SK-N-SH treated with all-trans-retinoic acid at 6 μM for 48 hours (cell line): ENCODE measurements around the gene CAPN12.

ENCODE experiments used
- ATAC-seq: fragments of 200-7000 bp; cut with Tn5 transposase; 3 replicates; pipeline ENCODE4 v1.9.1; 2020; ENCODE audit warnings: mild to moderate bottlenecking, moderate library complexity
- ARNTL ChIP-seq: fragments of 450-650 bp; formaldehyde crosslinking; IDR thresholded peaks from 2 replicates; pipeline ENCODE4 v1.5.0; 2020; ENCODE audit warnings: low read depth, mild to moderate bottlenecking, moderate library complexity, borderline replicate concordance
- BACH2 ChIP-seq: fragments of 250-450 bp; sonication (Bioruptor Pico); IDR thresholded peaks from 2 replicates; pipeline ENCODE4 v1.9.0; 2021; ENCODE audit warnings: mild to moderate bottlenecking, borderline replicate concordance
- CREB5 ChIP-seq: fragments of 250-450 bp; sonication (Bioruptor Pico); IDR thresholded peaks from 2 replicates; pipeline ENCODE4 v1.5.1; 2020; ENCODE audit warnings: low read depth, mild to moderate bottlenecking, moderate library complexity
- CSDC2 ChIP-seq: fragments of 250-450 bp; sonication (Bioruptor Pico); IDR thresholded peaks from 2 replicates; pipeline ENCODE4 v1.5.0; 2020; ENCODE audit warnings: mild to moderate bottlenecking, moderate library complexity
- CSRNP3 ChIP-seq: fragments of 250-450 bp; sonication (Bioruptor Pico); IDR thresholded peaks from 2 replicates; pipeline ENCODE4 v1.5.1; 2021; ENCODE audit warnings: mild to moderate bottlenecking, moderate library complexity
- ESRRG ChIP-seq: fragments of 250-450 bp; sonication (Bioruptor Pico); IDR thresholded peaks from 2 replicates; pipeline ENCODE4 v1.6.1; 2021; ENCODE audit warnings: mild to moderate bottlenecking
- GLIS3 ChIP-seq: fragments of 250-450 bp; sonication (Bioruptor Pico); IDR thresholded peaks from 2 replicates; pipeline ENCODE4 v1.5.0; 2020; ENCODE audit warnings: mild to moderate bottlenecking, moderate library complexity
- ISL1 ChIP-seq: fragments of 250-450 bp; sonication (Bioruptor Pico); IDR thresholded peaks from 2 replicates; pipeline ENCODE4 v2.1.2; 2022; ENCODE audit warnings: mild to moderate bottlenecking, moderate library complexity
- OSR1 ChIP-seq: fragments of 250-450 bp; sonication (Bioruptor Pico); IDR thresholded peaks from 2 replicates; pipeline ENCODE4 v1.8.0; 2022; ENCODE audit warnings: moderate library complexity, mild to moderate bottlenecking, inconsistent platforms
- POU6F1 ChIP-seq: fragments of 250-450 bp; sonication (Bioruptor Pico); IDR thresholded peaks from 2 replicates; pipeline ENCODE4 v1.8.0; 2021; ENCODE audit warnings: low read depth, mild to moderate bottlenecking, moderate library complexity, borderline replicate concordance
- PPARA ChIP-seq: fragments of 250-450 bp; sonication (Bioruptor Pico); IDR thresholded peaks from 2 replicates; pipeline ENCODE4 v1.5.0; 2020; ENCODE audit warnings: mild to moderate bottlenecking, borderline replicate concordance
- RARB ChIP-seq: fragments of 250-450 bp; sonication (Bioruptor Pico); IDR thresholded peaks from 2 replicates; pipeline ENCODE4 v1.8.0; 2021; ENCODE audit warnings: mild to moderate bottlenecking, moderate library complexity
- SNAI2 ChIP-seq: fragments of 250-450 bp; sonication (Bioruptor Pico); IDR thresholded peaks from 2 replicates; pipeline ENCODE4 v1.5.0; 2020; ENCODE audit warnings: mild to moderate bottlenecking, moderate library complexity
- TCF4 ChIP-seq: fragments of 250-450 bp; sonication (Bioruptor Pico); IDR thresholded peaks from 2 replicates; pipeline ENCODE4 v1.8.0; 2021; ENCODE audit warnings: mild to moderate bottlenecking, moderate library complexity, borderline replicate concordance
- TOX ChIP-seq: fragments of 250-450 bp; sonication (Bioruptor Pico); IDR thresholded peaks from 2 replicates; pipeline ENCODE4 v1.8.0; 2021; ENCODE audit warnings: mild to moderate bottlenecking, moderate library complexity, borderline replicate concordance
- TSHZ2 ChIP-seq: fragments of 250-450 bp; sonication (Bioruptor Pico); IDR thresholded peaks from 2 replicates; pipeline ENCODE4 v1.5.0; 2020; ENCODE audit warnings: mild to moderate bottlenecking, moderate library complexity
- ZC3H10 ChIP-seq: fragments of 250-450 bp; sonication (Bioruptor Pico); IDR thresholded peaks from 2 replicates; pipeline ENCODE4 v1.5.1; 2021; ENCODE audit warnings: mild to moderate bottlenecking, moderate library complexity
- ZFP3 ChIP-seq: fragments of 250-450 bp; sonication (Bioruptor Pico); IDR thresholded peaks from 2 replicates; pipeline ENCODE4 v1.5.0; 2020; ENCODE audit warnings: mild to moderate bottlenecking, moderate library complexity
- ZFP30 ChIP-seq: fragments of 450-650 bp; formaldehyde crosslinking; IDR thresholded peaks from 2 replicates; pipeline ENCODE4 v1.5.0; 2022; ENCODE audit warnings: mild to moderate bottlenecking, moderate library complexity
- ZNF565 ChIP-seq: fragments of 450-650 bp; formaldehyde crosslinking; conservative IDR thresholded peaks from 2 replicates; pipeline ENCODE4 v1.5.0; 2020; ENCODE audit warnings: low read depth, mild to moderate bottlenecking, moderate library complexity
- ZNF70 ChIP-seq: fragments of 450-650 bp; formaldehyde crosslinking; IDR thresholded peaks from 2 replicates; pipeline ENCODE4 v1.5.0; 2020; ENCODE audit warnings: mild to moderate bottlenecking, moderate library complexity
- ZNF8 ChIP-seq: fragments of 450-650 bp; formaldehyde crosslinking; IDR thresholded peaks from 2 replicates; pipeline ENCODE4 v1.5.0; 2020; ENCODE audit warnings: mild to moderate bottlenecking, moderate library complexity
- TF ChIP-seq, protein P1 (sequence below): fragments of 250-450 bp; sonication (Bioruptor Pico); IDR thresholded peaks from 2 replicates; pipeline ENCODE4 v1.8.0; 2020; ENCODE audit warnings: mild to moderate bottlenecking, moderate library complexity, borderline replicate concordance

The CAPN12 gene

DNA sequence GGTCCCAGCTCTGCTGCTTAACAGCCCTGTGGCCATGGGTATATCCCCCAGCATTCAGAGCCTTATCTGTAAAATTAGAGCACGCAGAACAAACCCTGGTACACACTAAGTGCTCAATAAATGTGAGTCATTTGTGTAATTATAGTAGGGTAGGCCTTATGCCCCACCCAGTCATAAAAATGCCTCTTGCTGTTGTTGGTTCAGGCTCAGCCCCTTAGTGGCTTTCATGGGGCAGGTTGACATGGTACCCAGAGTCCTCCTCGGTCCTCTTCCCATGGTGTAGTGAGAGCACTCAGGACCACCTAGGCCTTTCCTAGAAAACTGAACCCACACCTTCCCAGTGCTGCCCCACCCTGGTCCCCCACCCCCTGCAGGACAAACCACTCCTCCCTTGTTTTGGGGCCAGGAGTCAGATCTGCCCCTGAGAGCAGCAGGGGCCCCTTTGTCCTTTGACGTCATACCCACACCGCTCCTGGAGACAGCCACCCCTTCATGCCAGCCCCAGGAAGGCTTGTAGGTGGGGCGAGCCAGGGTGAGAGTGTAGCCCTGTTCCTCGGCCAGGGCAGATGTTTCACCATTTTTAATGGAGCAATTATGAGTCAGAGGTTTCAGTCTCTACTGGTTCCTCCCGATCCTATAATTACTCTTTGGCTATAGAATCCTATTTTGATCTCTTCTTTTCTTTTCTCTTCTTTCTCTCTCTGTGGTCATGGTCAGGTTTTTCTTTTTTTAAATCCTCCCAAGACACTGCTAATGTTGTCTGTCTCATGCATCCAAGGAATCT is 60.0 kb downstream of the CAPN12 start (continued):
- TF ChIP-seq TSHZ2 (CRISPR knock-in tag) (no peak), CSDC2 (CRISPR knock-in tag) (peak; percentile 85; the same call in 1 of the 2 replicates), ARNTL (CRISPR knock-in tag) (no peak), RARB (CRISPR knock-in tag) (no peak), TOX (CRISPR knock-in tag) (peak; percentile 74; the same call in 1 of the 2 replicates)
- TF ChIP-seq, protein P1, sequence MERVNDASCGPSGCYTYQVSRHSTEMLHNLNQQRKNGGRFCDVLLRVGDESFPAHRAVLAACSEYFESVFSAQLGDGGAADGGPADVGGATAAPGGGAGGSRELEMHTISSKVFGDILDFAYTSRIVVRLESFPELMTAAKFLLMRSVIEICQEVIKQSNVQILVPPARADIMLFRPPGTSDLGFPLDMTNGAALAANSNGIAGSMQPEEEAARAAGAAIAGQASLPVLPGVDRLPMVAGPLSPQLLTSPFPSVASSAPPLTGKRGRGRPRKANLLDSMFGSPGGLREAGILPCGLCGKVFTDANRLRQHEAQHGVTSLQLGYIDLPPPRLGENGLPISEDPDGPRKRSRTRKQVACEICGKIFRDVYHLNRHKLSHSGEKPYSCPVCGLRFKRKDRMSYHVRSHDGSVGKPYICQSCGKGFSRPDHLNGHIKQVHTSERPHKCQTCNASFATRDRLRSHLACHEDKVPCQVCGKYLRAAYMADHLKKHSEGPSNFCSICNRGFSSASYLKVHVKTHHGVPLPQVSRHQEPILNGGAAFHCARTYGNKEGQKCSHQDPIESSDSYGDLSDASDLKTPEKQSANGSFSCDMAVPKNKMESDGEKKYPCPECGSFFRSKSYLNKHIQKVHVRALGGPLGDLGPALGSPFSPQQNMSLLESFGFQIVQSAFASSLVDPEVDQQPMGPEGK (CRISPR knock-in tag): no peak

- ATAC-seq: peak; percentile 77
- TF ChIP-seq ESRRG (CRISPR knock-in tag): no peak
- no peak for TF ChIP-seq TCF4 (CRISPR knock-in tag)
- TF ChIP-seq, protein P1 (CRISPR knock-in tag): no peak
- TF ChIP-seq CREB5 (CRISPR knock-in tag): no peak
- no peak for TF ChIP-seq TSHZ2 (CRISPR knock-in tag)
- 0 out of 2 replicates have a peak, but pooled peaks have one; percentile 67 for TF ChIP-seq ZC3H10
- TF ChIP-seq OSR1 (CRISPR knock-in tag): no peak
- no peak for TF ChIP-seq TOX (CRISPR knock-in tag)
- TF ChIP-seq RARB (CRISPR knock-in tag): no peak
- TF ChIP-seq ZNF565 (CRISPR knock-in tag): no peak
- no peak for TF ChIP-seq ARNTL (CRISPR knock-in tag)
- TF ChIP-seq POU6F1 (CRISPR knock-in tag): no peak
- no peak; the same call in 1 of the 2 replicates for TF ChIP-seq CSRNP3 (CRISPR knock-in tag)
- peak; percentile 10; the same call in 1 of the 2 replicates for TF ChIP-seq ISL1
- TF ChIP-seq PPARA: no peak
- no peak for TF ChIP-seq BACH2 (CRISPR knock-in tag)
- TF ChIP-seq GLIS3: no peak
- no peak for TF ChIP-seq ZNF8
- no peak for TF ChIP-seq ZFP30 (CRISPR knock-in tag)
- TF ChIP-seq ZFP3: 0 out of 2 replicates have a peak, but pooled peaks have one; percentile 51
- no peak for TF ChIP-seq CSDC2 (CRISPR knock-in tag)
- TF ChIP-seq SNAI2 (CRISPR knock-in tag): no peak
- TF ChIP-seq ZNF70 (CRISPR knock-in tag): no peak
Measured at GRCh38 chr19:38683393-38684077, 60.7 kb downstream of the CAPN12 start.
